ENCODE measurements around the gene GCK.

GCK gene

GRCh38 chr7:44227911-44228310 lies 38.7 kb upstream of the GCK start:
- H3K27me3 ChIP-seq (ENCODE audit: control insufficient read depth, low read length), result no peaks in the 10 kb centered on the region
- no peaks in the 10 kb centered on the region for H3K9me3 ChIP-seq (ENCODE audit: control insufficient read depth, insufficient read depth, low read length)
- H3K36me3 ChIP-seq (ENCODE audit: control insufficient read depth, low read length), result no peaks in the 10 kb centered on the region
- H3K4me3 ChIP-seq (ENCODE audit: low read length), result no peak overlapping the region
- H3K4me2 ChIP-seq (ENCODE audit: low read length), result no peak overlapping the region
- H3K4me1 ChIP-seq (ENCODE audit: control insufficient read depth, low read length), result no peaks in the 10 kb centered on the region
- no peaks in the 10 kb centered on the region for H3K9me2 ChIP-seq (replicated peaks; ENCODE audit: control insufficient read depth, low read length)
- no peaks in the 10 kb centered on the region for H4K20me1 ChIP-seq (ENCODE audit: control insufficient read depth, insufficient read depth, low read depth, low read length)
- no peak overlapping the region for H3K27ac ChIP-seq (ENCODE audit: low read depth, low read length)
- TF ChIP-seq CTCF (IDR thresholded peaks at IDR 0.05; ENCODE audit: low read depth, low read length, poor library complexity, severe bottlenecking) (no peak), EZH2phosphoT487 (IDR thresholded peaks at IDR 0.05; ENCODE audit: borderline replicate concordance, low read length) (no peak)
- H3F3A ChIP-seq (ENCODE audit: control insufficient read depth, insufficient read depth), result no peaks in the 10 kb centered on the region
- no peaks in the 10 kb centered on the region for H3K79me2 ChIP-seq (ENCODE audit: control insufficient read depth, low read length)

- no peaks in the 10 kb centered on the region for H3K9me3 ChIP-seq (ENCODE audit: control insufficient read depth, insufficient read depth, low read length)
- no peak overlapping the region for H3K4me2 ChIP-seq (ENCODE audit: low read length)
- H3K36me3 ChIP-seq (ENCODE audit: control insufficient read depth, low read length), result no peaks in the 10 kb centered on the region
- H3K27me3 ChIP-seq (ENCODE audit: control insufficient read depth, low read length), result no peaks in the 10 kb centered on the region
- H3K79me2 ChIP-seq (ENCODE audit: control insufficient read depth, low read length), result no peaks in the 10 kb centered on the region
- no peaks in the 10 kb centered on the region for H3K4me1 ChIP-seq (ENCODE audit: control insufficient read depth, low read length)
- H3K9me2 ChIP-seq (replicated peaks; ENCODE audit: control insufficient read depth, low read length), result no peaks in the 10 kb centered on the region
- H3K4me3 ChIP-seq (ENCODE audit: low read length), result no peak overlapping the region
- no peaks in the 10 kb centered on the region for H3F3A ChIP-seq (ENCODE audit: control insufficient read depth, insufficient read depth)
- H3K27ac ChIP-seq (ENCODE audit: low read depth, low read length), result no peak overlapping the region
- TF ChIP-seq CTCF (IDR thresholded peaks at IDR 0.05; ENCODE audit: low read depth, low read length, poor library complexity, severe bottlenecking), result no peak
- no peak for TF ChIP-seq EZH2phosphoT487 (IDR thresholded peaks at IDR 0.05; ENCODE audit: borderline replicate concordance, low read length)
- no peaks in the 10 kb centered on the region for H4K20me1 ChIP-seq (ENCODE audit: control insufficient read depth, insufficient read depth, low read depth, low read length)
These were observed 37.1 kb upstream of the GCK start for GRCh38 chr7:44226396-44226753.

- no peaks in the 10 kb centered on the region for H3K36me3 ChIP-seq (ENCODE audit: control insufficient read depth, low read length)
- H3K4me3 ChIP-seq (ENCODE audit: low read length), result no peak overlapping the region
- no peak overlapping the region for H3K27ac ChIP-seq (ENCODE audit: low read depth, low read length)
- H3K79me2 ChIP-seq (ENCODE audit: control insufficient read depth, low read length), result no peaks in the 10 kb centered on the region
- no peaks in the 10 kb centered on the region for H3K9me3 ChIP-seq (ENCODE audit: control insufficient read depth, insufficient read depth, low read length)
- no peaks in the 10 kb centered on the region for H3F3A ChIP-seq (ENCODE audit: control insufficient read depth, insufficient read depth)
- TF ChIP-seq CTCF (IDR thresholded peaks at IDR 0.05; ENCODE audit: low read depth, low read length, poor library complexity, severe bottlenecking) (no peak), EZH2phosphoT487 (IDR thresholded peaks at IDR 0.05; ENCODE audit: borderline replicate concordance, low read length) (no peak)
- no peaks in the 10 kb centered on the region for H3K4me1 ChIP-seq (ENCODE audit: control insufficient read depth, low read length)
- H3K9me2 ChIP-seq (replicated peaks; ENCODE audit: control insufficient read depth, low read length), result no peaks in the 10 kb centered on the region
- H4K20me1 ChIP-seq (ENCODE audit: control insufficient read depth, insufficient read depth, low read depth, low read length), result no peaks in the 10 kb centered on the region
- no peaks in the 10 kb centered on the region for H3K27me3 ChIP-seq (ENCODE audit: control insufficient read depth, low read length)
- no peak overlapping the region for H3K4me2 ChIP-seq (ENCODE audit: low read length)
These were observed 36.5 kb upstream of the GCK start for GRCh38 chr7:44225566-44226395.
